GM18508 (cell line): ENCODE measurements around the gene SCYL1.

ENCODE experiments used
- ATAC-seq: cut with Tn5 transposase; IDR thresholded peaks from one replicate; pipeline ENCODE4 v1.9.1; 2021; ENCODE audit warnings: moderate number of reproducible peaks; ENCODE audit not compliant: insufficient read depth, unreplicated experiment

Gene SCYL1

GRCh38 chr11:65551572-65552387 lies 26.9 kb downstream of the SCYL1 start:
- ATAC-seq: no peak

GRCh38 chr11:65552388-65552951 lies 27.6 kb downstream of the SCYL1 start:
- ATAC-seq: no peak

- no peak for ATAC-seq
These were observed 28.6 kb downstream of the SCYL1 start for GRCh38 chr11:65553301-65554001.

- ATAC-seq: no peak
These were observed 29.4 kb downstream of the SCYL1 start for GRCh38 chr11:65554057-65554818.

- no peak for ATAC-seq
These were observed 30.1 kb downstream of the SCYL1 start for GRCh38 chr11:65554842-65555430.

- ATAC-seq: no peak
These were observed 30.9 kb downstream of the SCYL1 start for GRCh38 chr11:65555693-65556231.

- ATAC-seq: no peak
These were observed 31.8 kb downstream of the SCYL1 start for GRCh38 chr11:65556470-65557279.

- ATAC-seq: no peak
These were observed 32.6 kb downstream of the SCYL1 start for GRCh38 chr11:65557280-65558001.

GRCh38 chr11:65558002-65558929 lies 33.4 kb downstream of the SCYL1 start, which contains the start of gene LTBP3:
Gene LTBP3, minus strand, starts transcription at chr11:65558359. Its CDS starts 400 bp downstream, at chr11:65557959.
- ATAC-seq: no peak

- no peak for ATAC-seq
These were observed 34.1 kb downstream of the SCYL1 start for GRCh38 chr11:65558930-65559509.

GRCh38 chr11:65559535-65559934 lies 34.7 kb downstream of the SCYL1 start:
- ATAC-seq: no peak

GRCh38 chr11:65559951-65560537 lies 35.2 kb downstream of the SCYL1 start:
- no peak for ATAC-seq

- ATAC-seq: no peak
These were observed 35.9 kb downstream of the SCYL1 start for GRCh38 chr11:65560555-65561418.

GRCh38 chr11:65562020-65562419 lies 37.1 kb downstream of the SCYL1 start:
- ATAC-seq: no peak

- no peak for ATAC-seq
These were observed 37.9 kb downstream of the SCYL1 start for GRCh38 chr11:65562788-65563187.

GRCh38 chr11:65563601-65564000 lies 38.7 kb downstream of the SCYL1 start:
- no peak for ATAC-seq
